Ectodermal cell (in vitro differentiated cells): ENCODE results near the gene BCL10.

Experiments
- H3K27ac ChIP-seq: 2 replicates; pipeline ENCODE4 v1.7.0; 2013; ENCODE audit warnings: mild to moderate bottlenecking, low read depth, low read length; ENCODE audit not compliant: insufficient read depth, poor library complexity, severe bottlenecking
- H3K27me3 ChIP-seq: 2 replicates; pipeline ENCODE4 v1.7.0; 2013; ENCODE audit warnings: mild to moderate bottlenecking, low read length; ENCODE audit not compliant: insufficient read depth, control insufficient read depth, poor library complexity, severe bottlenecking
- H3K36me3 ChIP-seq: one replicate; pipeline ENCODE4 v1.7.0; 2013; ENCODE audit warnings: low read length; ENCODE audit not compliant: control insufficient read depth, insufficient read depth
- H3K4me1 ChIP-seq: one replicate; pipeline ENCODE4 v1.7.0; 2013; ENCODE audit warnings: low read length; ENCODE audit not compliant: control insufficient read depth, insufficient read depth
- H3K4me3 ChIP-seq: 2 replicates; pipeline ENCODE4 v1.7.0; 2013; ENCODE audit warnings: low read depth, low read length, control low read depth; ENCODE audit not compliant: insufficient read depth
- H3K9me3 ChIP-seq: 2 replicates; pipeline ENCODE4 v1.7.0; 2013; ENCODE audit warnings: mild to moderate bottlenecking, low read length, moderate library complexity; ENCODE audit not compliant: control insufficient read depth
- WGBS, 2 experiments: methylation state at CpG; one replicate each; pipeline ENCODE4 v1.1.7; 2013; ENCODE audit warnings: missing lambda C conversion rate in 2 of 2; 5-methylcytosine and 5-hydroxymethylcytosine counted together

Gene BCL10

DNA sequence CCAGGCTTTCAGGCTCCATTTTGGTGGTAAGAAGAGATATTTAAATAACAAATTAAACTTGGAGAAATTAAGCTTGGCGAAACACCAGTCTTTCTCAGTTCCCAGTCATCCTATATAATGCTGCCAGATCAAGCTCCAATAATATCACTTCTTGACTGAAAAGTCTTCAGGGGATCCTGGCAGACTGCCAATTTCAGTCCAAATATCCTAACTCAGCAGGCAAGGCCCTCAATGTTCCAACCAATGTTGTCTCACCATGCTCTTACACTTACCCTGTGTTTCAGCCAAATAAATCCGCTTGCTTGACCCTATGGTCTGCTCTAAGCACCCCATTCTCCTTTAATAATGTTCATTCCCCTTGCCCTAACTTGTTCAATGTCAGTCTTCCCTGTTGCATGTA lies 39.9 kb upstream of the BCL10 start:
- Histone ChIP-seq H3K36me3 (no peaks in the 10 kb centered on the region), H3K27me3 (no peaks in the 10 kb centered on the region), H3K27ac (no peak overlapping the region), H3K4me1 (no peaks in the 10 kb centered on the region), H3K9me3 (no peaks in the 10 kb centered on the region), H3K4me3 (no peak overlapping the region)
- WGBS, 2 experiments: 90 to 98% methylated on average over 2 of the region's 2 CpGs

DNA sequence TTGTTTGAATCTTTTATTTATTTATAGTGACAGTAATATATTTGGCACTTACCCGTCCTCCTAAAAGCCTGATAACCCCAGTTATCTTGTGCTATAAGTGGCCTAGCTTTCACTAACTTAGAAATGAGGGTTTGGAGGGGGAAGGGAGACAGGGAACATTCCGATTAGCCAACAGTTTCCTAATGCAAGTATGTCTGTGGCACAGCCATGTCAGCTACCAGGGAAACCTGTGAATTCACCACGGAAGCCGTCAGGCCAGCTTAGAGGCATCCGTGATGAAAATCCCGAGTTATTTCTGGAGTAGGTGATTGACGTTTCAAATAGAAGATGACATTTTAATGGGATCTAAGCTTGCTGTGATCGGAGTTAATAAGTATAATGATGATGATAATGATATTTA lies 39.4 kb upstream of the BCL10 start:
- Histone ChIP-seq H3K27me3 (no peaks in the 10 kb centered on the region), H3K9me3 (no peaks in the 10 kb centered on the region), H3K4me3 (no peak overlapping the region), H3K36me3 (no peaks in the 10 kb centered on the region), H3K27ac (no peak overlapping the region), H3K4me1 (no peaks in the 10 kb centered on the region)
- WGBS, 2 experiments: 90 to 97% methylated on average over 7 of the region's 8 CpGs

DNA sequence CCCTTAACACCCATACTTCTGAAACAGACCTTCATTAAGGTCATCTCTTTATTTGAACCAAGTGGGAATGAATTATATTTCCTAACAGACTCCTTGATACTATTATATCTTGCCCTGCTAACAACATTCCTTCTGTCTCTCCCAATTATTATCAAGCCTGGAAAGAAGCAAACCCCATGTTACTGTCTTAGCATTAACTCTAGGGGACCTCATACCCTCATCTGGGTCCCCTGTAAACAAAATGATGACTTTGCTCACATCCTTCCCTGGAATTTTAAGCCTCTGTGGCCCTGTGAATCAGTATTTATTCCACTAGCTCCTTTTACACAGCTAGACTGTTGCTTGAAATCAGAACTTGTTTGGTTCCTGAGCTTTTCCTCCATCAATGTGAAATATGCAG lies 38.3 kb upstream of the BCL10 start:
- H3K27ac ChIP-seq: no peak overlapping the region
- no peaks in the 10 kb centered on the region for H3K27me3 ChIP-seq
- H3K4me1 ChIP-seq: no peaks in the 10 kb centered on the region
- H3K9me3 ChIP-seq: no peaks in the 10 kb centered on the region
- H3K4me3 ChIP-seq: no peak overlapping the region
- H3K36me3 ChIP-seq: no peaks in the 10 kb centered on the region

DNA sequence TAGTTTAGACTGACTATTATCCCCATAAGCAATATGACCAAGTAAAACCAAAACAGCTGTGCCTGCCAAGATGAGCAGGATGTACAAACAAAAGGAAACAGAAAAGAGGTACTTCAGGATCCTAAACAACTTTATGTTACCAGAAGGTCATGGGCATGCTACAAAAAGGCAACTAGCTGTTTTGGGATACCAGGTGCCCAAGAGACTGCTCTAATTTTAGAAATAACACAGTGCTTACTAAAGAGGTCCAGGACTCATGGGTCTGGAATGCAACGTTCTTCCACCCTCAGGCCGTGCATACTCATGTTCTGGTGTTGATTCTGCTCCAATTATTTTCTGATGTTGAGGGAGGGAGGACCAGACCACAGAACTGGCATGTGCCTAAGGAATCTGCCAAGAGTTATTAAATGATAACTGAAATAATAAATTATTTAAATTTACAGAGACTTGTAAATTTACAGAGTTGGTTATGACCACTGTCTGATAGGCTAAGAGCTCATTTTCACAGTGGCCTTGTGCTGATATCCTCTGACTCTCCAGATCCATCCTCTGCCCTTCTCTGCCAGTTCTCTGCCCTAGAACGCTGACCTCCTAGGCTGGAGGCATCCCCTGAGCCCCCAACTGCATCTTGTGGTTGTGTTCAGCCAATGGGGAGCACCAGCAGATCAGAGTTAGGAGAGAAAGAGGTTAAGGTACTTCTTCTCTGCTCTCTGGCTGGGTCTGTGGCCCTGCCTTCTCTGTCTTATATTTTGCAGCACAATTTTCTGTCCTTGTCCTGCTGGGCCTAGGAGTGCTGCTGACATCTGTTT lies 37.7 kb upstream of the BCL10 start:
- WGBS, 2 experiments: 89 to 92% methylated on average over 3 of the region's 3 CpGs
- Histone ChIP-seq H3K27ac (no peak overlapping the region), H3K4me3 (no peak overlapping the region)

DNA sequence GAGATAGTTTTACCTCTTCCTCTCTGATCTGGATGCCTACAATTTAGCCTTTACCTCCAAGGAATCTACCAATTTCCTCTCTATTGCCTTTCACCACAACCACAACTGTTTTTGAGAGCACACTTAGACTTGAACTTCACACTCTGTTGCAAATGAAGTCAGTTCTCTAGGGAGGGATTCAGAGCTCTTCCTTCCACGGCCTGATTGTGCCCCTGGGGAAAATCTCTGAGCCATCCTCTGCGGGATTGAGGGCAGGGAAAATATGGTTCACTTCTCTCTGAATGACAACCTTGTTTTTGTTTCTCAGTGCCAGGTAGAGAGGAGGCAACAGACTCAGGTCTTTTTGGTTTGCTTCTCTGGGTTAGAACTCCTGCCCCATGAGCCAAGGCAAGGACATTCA lies 35.4 kb upstream of the BCL10 start:
- H3K4me3 ChIP-seq: no peak overlapping the region
- no peak overlapping the region for H3K27ac ChIP-seq
- WGBS, 2 experiments: 72 to 83% methylated on average over 2 of the region's 2 CpGs
- H3K4me1 ChIP-seq: no peaks in the 10 kb centered on the region
- H3K27me3 ChIP-seq: no peaks in the 10 kb centered on the region
- H3K9me3 ChIP-seq: no peaks in the 10 kb centered on the region
- H3K36me3 ChIP-seq: no peaks in the 10 kb centered on the region

More for the DNA sequence above, 37.7 kb upstream of the BCL10 start:
- Histone ChIP-seq H3K27me3 (no peaks in the 10 kb centered on the region), H3K4me1 (no peaks in the 10 kb centered on the region), H3K9me3 (no peaks in the 10 kb centered on the region), H3K36me3 (no peaks in the 10 kb centered on the region)

DNA sequence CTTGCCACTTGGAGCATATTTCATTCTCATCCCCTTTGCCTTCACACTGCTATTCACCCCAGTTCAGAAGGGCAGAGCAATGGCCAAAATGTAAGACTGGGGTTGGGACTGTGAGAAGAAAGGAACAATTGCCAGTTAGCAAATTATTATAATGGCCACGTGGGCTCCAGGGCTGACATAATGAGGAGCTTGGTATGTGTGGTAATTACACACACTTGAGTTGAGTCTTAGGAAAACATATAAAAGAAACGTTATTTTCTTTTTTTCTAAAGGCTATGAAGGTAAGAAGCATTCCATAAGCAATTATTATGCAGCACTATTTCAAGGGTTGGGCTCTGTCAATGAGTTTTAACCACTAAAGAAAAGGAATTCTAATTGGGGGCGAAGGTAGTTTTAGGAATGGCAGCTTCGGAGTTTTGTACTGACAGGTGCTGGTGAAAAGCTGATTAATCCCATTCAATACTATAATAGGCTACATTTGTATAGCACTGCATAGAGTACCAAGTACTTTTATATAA lies 32.5 kb upstream of the BCL10 start:
- Histone ChIP-seq H3K27ac (no peak overlapping the region), H3K4me1 (no peaks in the 10 kb centered on the region), H3K9me3 (no peaks in the 10 kb centered on the region), H3K4me3 (no peak overlapping the region), H3K36me3 (no peaks in the 10 kb centered on the region), H3K27me3 (no peaks in the 10 kb centered on the region)
- 80 to 85% methylated on average over 2 to 4 of the region's 4 CpGs for WGBS, 2 experiments

DNA sequence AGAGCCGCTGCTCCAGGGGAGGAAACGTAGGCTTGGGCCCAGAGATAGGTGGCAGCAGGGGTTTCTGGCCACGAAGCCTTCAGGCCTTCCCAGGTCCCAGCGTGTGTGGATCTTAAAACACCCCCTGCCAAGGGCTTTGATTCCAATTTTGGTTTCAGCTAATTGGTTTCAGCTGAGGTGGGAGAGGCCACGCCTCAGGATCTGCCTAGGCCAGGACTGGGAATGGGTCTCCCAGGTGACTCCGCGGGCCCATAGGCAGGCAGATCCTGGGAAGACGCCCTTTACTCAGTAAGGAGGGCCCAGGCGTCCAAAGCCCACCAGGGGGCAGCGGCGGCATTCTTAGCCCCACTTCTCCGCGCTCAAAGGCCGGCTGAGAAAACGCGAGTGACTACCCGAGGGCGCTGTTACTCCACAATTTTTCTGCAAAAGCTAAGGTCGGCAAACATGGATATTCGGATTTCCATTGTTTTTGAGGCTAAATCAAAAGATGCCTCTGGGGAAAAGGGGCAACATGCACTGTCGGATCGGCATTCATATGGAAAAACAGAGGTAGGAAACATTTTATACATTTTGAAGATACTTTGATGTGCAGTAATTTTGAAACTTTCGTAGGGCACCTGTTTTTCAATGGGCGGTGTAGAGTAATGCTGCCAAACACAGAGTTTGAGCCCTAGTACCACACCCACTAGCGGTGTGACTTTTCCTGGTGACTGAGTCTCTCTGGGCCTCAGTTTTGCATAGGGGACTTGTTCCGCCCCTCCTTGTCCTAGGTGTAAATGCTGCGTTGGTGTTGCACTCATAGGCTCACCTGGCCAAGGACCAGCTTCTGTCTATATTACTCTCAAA lies 31.8 kb upstream of the BCL10 start:
- Histone ChIP-seq H3K4me3 (no peak overlapping the region), H3K36me3 (no peaks in the 10 kb centered on the region), H3K27me3 (no peaks in the 10 kb centered on the region), H3K4me1 (no peaks in the 10 kb centered on the region), H3K27ac (no peak overlapping the region), H3K9me3 (no peaks in the 10 kb centered on the region)
- WGBS, 2 experiments: 23 to 27% methylated on average over 27 of the region's 27 CpGs

DNA sequence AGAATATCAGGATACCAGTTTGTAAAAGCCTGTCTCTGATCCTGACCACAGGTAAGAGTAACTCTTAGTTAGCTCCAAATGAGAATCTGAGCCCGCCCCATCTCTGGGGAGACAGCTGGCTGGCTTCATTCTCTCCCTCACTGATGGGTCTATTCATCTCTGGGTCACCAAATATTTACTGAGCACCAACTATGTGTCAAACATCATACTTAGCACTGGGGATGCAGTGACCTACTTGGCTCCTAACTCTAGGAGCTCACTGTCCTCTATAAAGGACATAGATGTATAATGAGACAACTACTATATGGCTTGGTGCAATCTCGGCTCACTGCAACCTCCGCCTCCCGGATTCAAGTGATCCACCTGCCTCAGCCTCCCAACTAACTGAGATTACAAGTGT lies 29.8 kb upstream of the BCL10 start:
- Histone ChIP-seq H3K27me3 (no peaks in the 10 kb centered on the region), H3K9me3 (no peaks in the 10 kb centered on the region), H3K4me1 (no peaks in the 10 kb centered on the region), H3K4me3 (no peak overlapping the region), H3K27ac (no peak overlapping the region), H3K36me3 (no peaks in the 10 kb centered on the region)
- 88 to 96% methylated on average over 4 of the region's 4 CpGs for WGBS, 2 experiments

DNA sequence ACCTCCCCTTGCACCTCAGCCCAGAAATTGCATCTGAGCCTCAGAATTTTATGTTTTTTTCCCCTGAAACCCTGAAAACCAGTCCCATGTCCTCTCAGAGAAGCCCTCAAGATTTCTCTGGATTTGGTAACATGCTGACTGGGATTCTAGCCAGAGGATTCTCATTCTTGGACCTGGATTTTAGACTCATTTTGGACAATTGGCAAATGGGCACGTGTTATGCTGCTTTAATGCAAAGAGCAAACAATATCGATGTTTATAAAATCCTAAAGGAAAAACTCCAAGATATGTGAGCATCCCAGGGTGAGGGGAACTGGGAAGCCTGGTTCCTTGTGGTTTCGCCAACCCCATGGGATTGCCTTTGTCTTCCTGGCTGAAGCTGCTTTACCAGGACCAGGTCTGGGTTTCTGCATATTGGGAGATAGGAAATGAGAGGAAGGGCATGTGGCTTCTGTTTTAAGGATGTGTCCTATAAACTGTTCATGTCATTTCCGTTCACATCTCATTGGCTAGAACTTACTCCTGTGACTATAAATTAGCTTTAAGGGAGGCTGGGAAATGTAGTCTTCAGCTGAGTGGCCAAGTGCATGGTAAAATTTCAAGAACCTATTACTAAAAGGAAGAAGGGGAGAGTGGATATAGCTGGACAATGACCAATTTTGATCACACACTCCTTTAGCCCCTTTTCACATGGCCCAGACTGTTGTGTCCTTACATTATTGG lies 27.2 kb upstream of the BCL10 start:
- no peak overlapping the region for H3K4me3 ChIP-seq
- H3K27me3 ChIP-seq: no peaks in the 10 kb centered on the region
- no peaks in the 10 kb centered on the region for H3K4me1 ChIP-seq
- no peak overlapping the region for H3K27ac ChIP-seq
- WGBS, 2 experiments: 89 to 91% methylated on average over 4 of the region's 4 CpGs
- H3K36me3 ChIP-seq: no peaks in the 10 kb centered on the region
- no peaks in the 10 kb centered on the region for H3K9me3 ChIP-seq

DNA sequence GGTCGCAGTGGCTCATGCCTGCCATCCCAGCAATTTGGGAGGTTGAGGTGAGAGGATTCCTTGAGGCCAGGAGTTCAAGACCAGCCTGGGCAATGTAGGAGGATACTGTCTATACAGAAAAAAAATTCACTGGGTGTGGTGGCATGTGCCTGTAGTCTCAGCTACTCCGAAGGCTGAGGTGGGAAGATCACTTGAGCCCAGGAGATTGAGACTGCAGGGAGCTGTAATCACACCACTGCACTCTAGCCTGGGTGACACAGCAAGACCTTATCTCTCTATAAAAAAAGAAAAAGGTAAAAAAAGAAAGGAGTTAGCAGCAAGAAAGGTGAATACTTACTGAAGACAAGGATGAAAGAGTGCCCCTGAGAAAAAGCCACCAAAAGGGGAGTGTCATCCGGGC lies 23.7 kb upstream of the BCL10 start:
- no peaks in the 10 kb centered on the region for H3K9me3 ChIP-seq
- WGBS, 2 experiments: 93 to 94% methylated on average over 3 of the region's 3 CpGs
- no peaks in the 10 kb centered on the region for H3K27me3 ChIP-seq
- H3K4me3 ChIP-seq: no peak overlapping the region
- H3K4me1 ChIP-seq: no peaks in the 10 kb centered on the region
- H3K27ac ChIP-seq: no peak overlapping the region
- H3K36me3 ChIP-seq: no peaks in the 10 kb centered on the region
